ENCODE results near the gene PALLD.

- TF ChIP-seq, protein P1, sequence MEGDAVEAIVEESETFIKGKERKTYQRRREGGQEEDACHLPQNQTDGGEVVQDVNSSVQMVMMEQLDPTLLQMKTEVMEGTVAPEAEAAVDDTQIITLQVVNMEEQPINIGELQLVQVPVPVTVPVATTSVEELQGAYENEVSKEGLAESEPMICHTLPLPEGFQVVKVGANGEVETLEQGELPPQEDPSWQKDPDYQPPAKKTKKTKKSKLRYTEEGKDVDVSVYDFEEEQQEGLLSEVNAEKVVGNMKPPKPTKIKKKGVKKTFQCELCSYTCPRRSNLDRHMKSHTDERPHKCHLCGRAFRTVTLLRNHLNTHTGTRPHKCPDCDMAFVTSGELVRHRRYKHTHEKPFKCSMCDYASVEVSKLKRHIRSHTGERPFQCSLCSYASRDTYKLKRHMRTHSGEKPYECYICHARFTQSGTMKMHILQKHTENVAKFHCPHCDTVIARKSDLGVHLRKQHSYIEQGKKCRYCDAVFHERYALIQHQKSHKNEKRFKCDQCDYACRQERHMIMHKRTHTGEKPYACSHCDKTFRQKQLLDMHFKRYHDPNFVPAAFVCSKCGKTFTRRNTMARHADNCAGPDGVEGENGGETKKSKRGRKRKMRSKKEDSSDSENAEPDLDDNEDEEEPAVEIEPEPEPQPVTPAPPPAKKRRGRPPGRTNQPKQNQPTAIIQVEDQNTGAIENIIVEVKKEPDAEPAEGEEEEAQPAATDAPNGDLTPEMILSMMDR (IDR thresholded peaks at IDR 0.05; ENCODE audit: borderline replicate concordance, extremely low read depth, low read length, poor library complexity, severe bottlenecking): no peak
- no peak for TF ChIP-seq EZH2 (IDR thresholded peaks at IDR 0.05; ENCODE audit: borderline replicate concordance, low read depth, low read length, severe bottlenecking)
These were observed 155.0 kb downstream of the PALLD start for GRCh38 chr4:168651864-168652263.
